Stomach (tissue), 4 donors: ENCODE results near the gene LIMS2.

Experiments
- CTCF ChIP-seq, 7 experiments: fragments of 450-650 bp in 4 of 7; fragments of 200-600 bp in 3 of 7; sonication (generic) in 3 of 7; IDR thresholded peaks; one replicate each; pipeline ENCODE4 v1.5.1; 2016 to 2019; ENCODE audit warnings: antibody characterized with exemption in 7 of 7, control low read depth in 2 of 7, mild to moderate bottlenecking in 1 of 7
- POLR2A ChIP-seq, 4 donors: fragments of 450-650 bp; IDR thresholded peaks; one replicate each; pipeline ENCODE4 v1.6.1; 2016; ENCODE audit warnings: antibody characterized with exemption in 4 of 4, control low read depth in 2 of 4, mild to moderate bottlenecking in 1 of 4, moderate library complexity in 1 of 4

- TF ChIP-seq CTCF (IDR thresholded peaks at IDR 0.05) (no peak), POLR2A (IDR thresholded peaks at IDR 0.05) (no peak)
These were observed 32.7 kb upstream of the LIMS2 start for GRCh38 chr2:127707890-127708648.
